GM12878 (cell line): Measurements from ENCODE around the gene TEC. TPM values are rescaled to one million over a fixed set of nuclear protein-coding genes. Genes with fewer than 3 reads are reported as not detected.

Experiments
- ATAC-seq: fragments of 200-7000 bp; cut with Tn5 transposase; 3 replicates; pipeline ENCODE4 v1.9.1; 2020; ENCODE audit warnings: mild to moderate bottlenecking, moderate library complexity
- BruUV-seq: library from RNA; stranded (reverse); fragments of 400-500 nt; replicated peaks from 2 replicates; lab custom pipeline; 2021; lab: Mats Ljungman, UMichigan
- CTCF ChIA-PET: fragments of 300-600 bp; sonication (Branson Sonifier 250); formaldehyde crosslinking; extraction: SDS; loops from one replicate; lab custom pipeline; 2021; ENCODE audit warnings: inconsistent platforms; lab: Yijun Ruan, JAX
- POLR2A ChIA-PET: fragments of 350-600 bp; formaldehyde crosslinking; extraction: SDS; loops from one replicate; lab custom pipeline; 2021; ENCODE audit warnings: inconsistent platforms; lab: Charles Lee
- RAD21 ChIA-PET: fragments of 300-600 bp; sonication (Branson Sonifier 250); formaldehyde crosslinking; loops from one replicate; lab custom pipeline; 2023; ENCODE audit warnings: antibody characterized with exemption; ENCODE audit not compliant: unreplicated experiment; lab: Charles Lee
- SMC1A ChIA-PET: fragments of 300-600 bp; sonication (Branson Sonifier 250); formaldehyde crosslinking; loops from one replicate; lab custom pipeline; 2023; ENCODE audit not compliant: unreplicated experiment, uncharacterized antibody; lab: Charles Lee
- DNase-seq: peaks from one replicate; pipeline ENCODE4 v3.0.0-alpha.2; 2011; ENCODE audit warnings: low read depth, low spot score
- FAIRE-seq: peaks from 3 replicates; lab custom pipeline; 2011; peaks lifted over from hg19 to GRCh38; lab: Jason Lieb, UNC
- H2AFZ ChIP-seq: 2 replicates; pipeline ENCODE4 v1.6.0; 2011; ENCODE audit warnings: low read depth, low read length, control low read depth; ENCODE audit not compliant: control insufficient read depth
- H3K27ac ChIP-seq: 2 replicates; pipeline ENCODE4 v1.5.1; 2011; ENCODE audit warnings: control low read depth; ENCODE audit not compliant: control insufficient read depth, insufficient read depth
- H3K27me3 ChIP-seq, 2 experiments: replicated peaks in 1 of 2; 2 replicates each; pipeline versions ENCODE4 v1.6.0 to v1.6.1; 2011; ENCODE audit warnings: low read length in 1 of 2; ENCODE audit not compliant: control insufficient read depth in 2 of 2, insufficient read depth in 2 of 2
- H3K36me3 ChIP-seq, 2 experiments: 2 replicates each; pipeline ENCODE4 v1.5.1; 2011; ENCODE audit warnings: low read length in 1 of 2; ENCODE audit not compliant: control insufficient read depth in 2 of 2, insufficient read depth in 2 of 2
- H3K4me1 ChIP-seq: 2 replicates; pipeline ENCODE4 v1.6.1; 2011; ENCODE audit warnings: mild to moderate bottlenecking, low read length, moderate library complexity, mixed read lengths; ENCODE audit not compliant: control insufficient read depth, insufficient read depth
- H3K4me2 ChIP-seq: 2 replicates; pipeline ENCODE4 v1.6.0; 2011; ENCODE audit warnings: control low read depth; ENCODE audit not compliant: control insufficient read depth, insufficient read depth
- H3K4me3 ChIP-seq: fragments of 200-600 bp; sonication (generic); 2 replicates; pipeline ENCODE4 v1.5.1; 2016
- H3K79me2 ChIP-seq: 2 replicates; pipeline ENCODE4 v1.6.0; 2011; ENCODE audit warnings: low read length; ENCODE audit not compliant: control insufficient read depth, insufficient read depth
- H3K9ac ChIP-seq: 2 replicates; pipeline ENCODE4 v1.8.0; 2011; ENCODE audit warnings: low read length, control low read depth, mixed read lengths; ENCODE audit not compliant: control insufficient read depth, insufficient read depth
- H3K9me3 ChIP-seq: replicated peaks from 3 replicates; pipeline ENCODE4 v1.5.1; 2011; ENCODE audit warnings: mild to moderate bottlenecking, low read length; ENCODE audit not compliant: control insufficient read depth, insufficient read depth
- H4K20me1 ChIP-seq: 2 replicates; pipeline ENCODE4 v1.6.0; 2011; ENCODE audit not compliant: control insufficient read depth, insufficient read depth
- CEBPB ChIP-seq, 2 experiments: fragments of 150-350 bp in 1 of 2; IDR thresholded peaks; 2 replicates each; pipeline ENCODE4 v1.6.1; 2012 to 2014; ENCODE audit warnings: low read depth in 2 of 2, low read length in 2 of 2, borderline replicate concordance in 1 of 2, inconsistent platforms in 1 of 2
- MXI1 ChIP-seq: fragments of 150-350 bp; IDR thresholded peaks from 2 replicates; pipeline ENCODE4 v1.6.1; 2011; ENCODE audit warnings: low read depth, mild to moderate bottlenecking, inconsistent platforms, low read length, improper control_type of control experiment
- MYC ChIP-seq: IDR thresholded peaks from 2 replicates; pipeline ENCODE4 v1.6.1; 2011; ENCODE audit warnings: mild to moderate bottlenecking, low read length, moderate library complexity, inconsistent platforms; ENCODE audit not compliant: insufficient read depth, insufficient replicate concordance, insufficient read length, severe bottlenecking
- SMAD1 ChIP-seq: fragments of 450-650 bp; IDR thresholded peaks from 2 replicates; pipeline ENCODE4 v1.6.1; 2018; ENCODE audit warnings: mild to moderate bottlenecking, low read depth; ENCODE audit not compliant: partially characterized antibody
- SREBF2 ChIP-seq: IDR thresholded peaks from 2 replicates; pipeline ENCODE4 v1.6.1; 2012; ENCODE audit warnings: mild to moderate bottlenecking, low read length
- WGBS: methylation state at CpG from one replicate; pipeline ENCODE4 v1.1.6; 2016; ENCODE audit warnings: low lambda C conversion rate; ENCODE audit not compliant: insufficient replicate concordance, insufficient coverage; ENCODE audit errors: missing lambda C conversion rate; 5-methylcytosine and 5-hydroxymethylcytosine counted together
- in situ Hi-C: fragments of 300-500 bp; cut with MboI; formaldehyde crosslinking; loops from 9 replicates; pipeline ENCODE4 v1.14.3; 2018; ENCODE audit warnings: mixed read lengths
- intact Hi-C: fragments of 100-400 bp; cut with micrococcal nuclease; formaldehyde crosslinking; loops from one replicate; pipeline ENCODE4 v1.14.2; 2022; ENCODE audit not compliant: unreplicated experiment
- polyA plus RNA-seq, 11 experiments: library from polyadenylated mRNA; depleted of rRNA in 4 of 11; unstranded in 6 of 11; stranded (reverse) in 5 of 11; fragments of >200 nt; fragmentation: Nextera tagmentation in 4 of 11; fragmentation: Illumina TruSeq in 1 of 11; extraction: Ambion mirVana in 4 of 11; extraction: Trizol in 1 of 11; gene quantifications; 1 replicate in 1 of 11; 2 replicates in 10 of 11; pipeline versions ENCODE4 v1.2.1 to v1.2.3, GENCODE V29; 2011 to 2016; ENCODE audit warnings: inconsistent platforms in 2 of 11, missing spikeins in 2 of 11, low read depth in 1 of 11
- total RNA-seq, 4 experiments: library from RNA; depleted of rRNA in 3 of 4; stranded (reverse); fragments of >200 nt in 3 of 4; fragmentation: Illumina TruSeq in 1 of 4; extraction: Trizol in 1 of 4; gene quantifications; 2 replicates each; pipeline versions ENCODE4 v1.2.1 to v1.2.3, GENCODE V29; 2013 to 2021

TEC gene
- total and polyA plus RNA-seq, 10 of the 15 experiments (the other 5 are each of a cell fraction or from before 2014, with no cell fraction given): 7.4 to 27.2 (median 17.1) TPM

DNA sequence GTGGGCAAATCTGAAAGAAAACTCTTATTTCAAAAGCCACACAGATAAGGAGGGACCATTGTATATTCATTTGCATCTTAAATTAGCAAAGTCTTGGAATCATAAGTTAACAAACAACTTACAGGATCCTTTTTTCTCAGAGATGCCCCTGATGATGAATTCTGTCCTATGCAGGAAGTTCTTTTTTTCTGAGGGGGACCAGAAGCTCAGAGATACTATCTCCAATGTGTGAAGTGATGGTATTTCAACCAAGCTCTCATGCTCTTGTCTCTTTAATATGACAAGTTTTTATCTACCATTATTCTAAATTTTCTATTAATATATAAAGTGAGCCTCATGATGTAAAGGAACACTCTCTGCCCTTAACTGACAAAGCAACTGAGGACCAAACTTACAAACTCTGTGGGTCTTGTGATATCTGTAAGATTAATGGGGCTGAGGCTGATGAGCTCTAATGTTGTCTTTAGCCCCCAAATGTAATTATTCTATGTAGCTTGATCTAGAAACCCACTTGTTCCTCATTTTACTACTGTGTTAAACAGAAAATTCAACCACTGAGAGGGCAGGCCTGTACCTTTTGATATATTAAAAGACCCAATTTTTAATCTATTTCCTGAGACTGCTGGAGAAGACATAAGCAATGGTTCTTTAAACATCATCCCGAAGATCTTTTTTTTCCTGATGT, 27.0 kb downstream of the TEC start (continued):
- TF ChIP-seq MYC: no peak
- TF ChIP-seq CEBPB (IDR thresholded peaks at IDR 0.05; ENCODE audit: borderline replicate concordance in 1 of 2, low read depth in 2 of 2, low read length in 2 of 2): no peak
- no peak for TF ChIP-seq SREBF2
- TF ChIP-seq MXI1: no peak

DNA sequence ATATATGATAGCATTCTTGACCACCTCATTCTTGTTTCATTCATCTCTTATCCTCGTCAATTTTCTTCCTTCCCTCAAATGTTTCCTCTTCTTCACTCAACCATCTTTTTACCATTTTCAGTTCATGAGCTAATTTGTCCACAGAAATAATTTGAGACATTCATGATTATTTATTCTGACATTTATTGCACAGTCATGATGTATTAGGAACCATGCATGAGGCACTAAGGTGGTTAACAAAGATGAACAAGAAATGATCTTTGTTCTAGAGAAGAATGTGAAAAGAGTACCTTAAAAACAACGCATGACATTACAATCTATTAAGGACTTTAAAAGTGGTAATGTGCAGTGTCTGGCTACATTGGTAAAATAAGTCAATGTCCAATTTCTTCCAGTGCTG, 27.9 kb downstream of the TEC start:
- in situ Hi-C loops (no loop called here), intact Hi-C loops (no loop called here)
- ChIA-PET SMC1A (interaction anchor here (1.4 to 4.6 kb wide), 6 partner anchors 11 to 67 kb away, joined by 3 to 39 read pairs (median 9); no protein-coding TSS in a partner anchor), POLR2A (no interaction called here), RAD21 (no interaction called here), CTCF (interaction anchor here (0.7 to 1.5 kb wide), 3 partner anchors 34 to 46 kb away, joined by 3 to 6 read pairs (median 4); no protein-coding TSS in a partner anchor)
- H3K9ac ChIP-seq: no peak overlapping the region
- no peak overlapping the region for H2AFZ ChIP-seq
- peaks cover 6% of the 10 kb centered on the region for H3K4me1 ChIP-seq
- no peak for FAIRE-seq
- no peaks in the 10 kb centered on the region for H4K20me1 ChIP-seq
- DNase-seq: no peak
- WGBS: 79% methylated on average over 2 of the region's 2 CpGs
- no peaks in the 10 kb centered on the region; a peak in 1 of 4 replicates for H3K36me3 ChIP-seq
- BruUV-seq: no TSS peak
- ATAC-seq: no peak
- H3K27me3 ChIP-seq: no peaks in the 10 kb centered on the region
- peaks cover 7% of the 10 kb centered on the region; the same call in 2 of the 3 replicates for H3K9me3 ChIP-seq
- H3K79me2 ChIP-seq: peaks cover 92% of the 10 kb centered on the region
- TF ChIP-seq SMAD1: no peak
- H3K4me2 ChIP-seq: no peak overlapping the region
- H3K4me3 ChIP-seq: no peak overlapping the region
- H3K27ac ChIP-seq: no peak overlapping the region
